B cell (primary cell): ENCODE data around the gene ARSA.

ENCODE experiments used
- EZH2 ChIP-seq: IDR thresholded peaks from 2 replicates; pipeline ENCODE4 v1.6.1; 2012; ENCODE audit warnings: borderline replicate concordance, low read depth, mild to moderate bottlenecking, moderate library complexity, low read length; ENCODE audit not compliant: insufficient read depth, poor library complexity, severe bottlenecking
- TF ChIP-seq, protein P1 (sequence below): fragments of 200-600 bp; IDR thresholded peaks from one replicate; pipeline ENCODE4 v1.8.0; 2022; ENCODE audit warnings: antibody characterized with exemption, mild to moderate bottlenecking

- TF ChIP-seq EZH2 = no peak
- TF ChIP-seq, protein P1, sequence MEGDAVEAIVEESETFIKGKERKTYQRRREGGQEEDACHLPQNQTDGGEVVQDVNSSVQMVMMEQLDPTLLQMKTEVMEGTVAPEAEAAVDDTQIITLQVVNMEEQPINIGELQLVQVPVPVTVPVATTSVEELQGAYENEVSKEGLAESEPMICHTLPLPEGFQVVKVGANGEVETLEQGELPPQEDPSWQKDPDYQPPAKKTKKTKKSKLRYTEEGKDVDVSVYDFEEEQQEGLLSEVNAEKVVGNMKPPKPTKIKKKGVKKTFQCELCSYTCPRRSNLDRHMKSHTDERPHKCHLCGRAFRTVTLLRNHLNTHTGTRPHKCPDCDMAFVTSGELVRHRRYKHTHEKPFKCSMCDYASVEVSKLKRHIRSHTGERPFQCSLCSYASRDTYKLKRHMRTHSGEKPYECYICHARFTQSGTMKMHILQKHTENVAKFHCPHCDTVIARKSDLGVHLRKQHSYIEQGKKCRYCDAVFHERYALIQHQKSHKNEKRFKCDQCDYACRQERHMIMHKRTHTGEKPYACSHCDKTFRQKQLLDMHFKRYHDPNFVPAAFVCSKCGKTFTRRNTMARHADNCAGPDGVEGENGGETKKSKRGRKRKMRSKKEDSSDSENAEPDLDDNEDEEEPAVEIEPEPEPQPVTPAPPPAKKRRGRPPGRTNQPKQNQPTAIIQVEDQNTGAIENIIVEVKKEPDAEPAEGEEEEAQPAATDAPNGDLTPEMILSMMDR = no peak
Observed at GRCh38 chr22:50633771-50634170, 5.8 kb upstream of the ARSA start.
